Endothelial cell of umbilical vein (primary cell): ENCODE data around the gene AZU1. TPM values are rescaled to one million over a fixed set of nuclear protein-coding genes. Genes with fewer than 3 reads are reported as not detected.

Experiments used
- BruUV-seq: library from RNA; stranded (reverse); fragments of 400-500 nt; replicated peaks from 2 replicates; lab custom pipeline; 2021; lab: Mats Ljungman, UMichigan
- CTCF ChIA-PET: fragments of 300-600, 350-600 bp; sonication (Branson Sonifier 250); formaldehyde crosslinking; loops from one replicate; lab custom pipeline; 2021; ENCODE audit warnings: antibody characterized with exemption, inconsistent platforms; lab: Charles Lee
- POLR2A ChIA-PET: fragments of 300-600, 350-600 bp; sonication (Branson Sonifier 250); formaldehyde crosslinking; loops from one replicate; lab custom pipeline; 2021; ENCODE audit warnings: antibody characterized with exemption, inconsistent platforms; lab: Charles Lee
- DNase-seq: peaks from one replicate; pipeline ENCODE4 v3.0.0-alpha.2; 2011; ENCODE audit warnings: low read depth, low spot score
- FAIRE-seq: peaks from 2 replicates; lab custom pipeline; 2011; peaks lifted over from hg19 to GRCh38; lab: Jason Lieb, UNC
- H2AFZ ChIP-seq: 2 replicates; pipeline ENCODE4 v1.6.0; 2012; ENCODE audit warnings: low read depth, low read length, control low read depth, inconsistent platforms
- H3K27ac ChIP-seq: 2 replicates; pipeline ENCODE4 v1.5.1; 2011; ENCODE audit warnings: low read depth, mild to moderate bottlenecking, control low read depth, low read length, moderate library complexity; ENCODE audit not compliant: insufficient read depth
- H3K27me3 ChIP-seq, 2 experiments: 2 replicates each; pipeline versions ENCODE4 v1.6.0 to v1.6.1; 2011; ENCODE audit warnings: low read length in 2 of 2, mixed read lengths in 1 of 2; ENCODE audit not compliant: control insufficient read depth in 2 of 2, insufficient read depth in 2 of 2
- H3K36me3 ChIP-seq, 2 experiments: 2 replicates in 1 of 2; 3 replicates in 1 of 2; pipeline ENCODE4 v1.5.1; 2011; ENCODE audit warnings: low read length in 2 of 2, mild to moderate bottlenecking in 1 of 2, moderate library complexity in 1 of 2; ENCODE audit not compliant: control insufficient read depth in 2 of 2, insufficient read depth in 2 of 2; ENCODE audit errors: extremely low read depth in 1 of 2
- H3K4me1 ChIP-seq: 3 replicates; pipeline ENCODE4 v1.5.1; 2011; ENCODE audit warnings: mild to moderate bottlenecking, low read length; ENCODE audit not compliant: control insufficient read depth, insufficient read depth; ENCODE audit errors: extremely low read depth
- H3K4me2 ChIP-seq: 2 replicates; pipeline ENCODE4 v1.6.1; 2011; ENCODE audit warnings: low read length, control low read depth, mixed read lengths; ENCODE audit not compliant: insufficient read depth
- H3K4me3 ChIP-seq, 3 experiments: fragments of 200-600 bp in 1 of 3; sonication (generic), shearing (Covaris generic) in 1 of 3; replicated peaks in 1 of 3; 2 replicates each; pipeline ENCODE4 v1.5.1; 2011 to 2016; ENCODE audit warnings: control low read depth in 3 of 3, low read length in 3 of 3, mild to moderate bottlenecking in 2 of 3, inconsistent platforms in 1 of 3, low read depth in 1 of 3, moderate library complexity in 1 of 3; ENCODE audit not compliant: insufficient read depth in 1 of 3
- H3K79me2 ChIP-seq: 2 replicates; pipeline ENCODE4 v1.6.0; 2012; ENCODE audit warnings: low read length, inconsistent platforms; ENCODE audit not compliant: control insufficient read depth, insufficient read depth
- H3K9ac ChIP-seq: replicated peaks from 2 replicates; pipeline ENCODE3; 2011; ENCODE audit warnings: low read length, control low read depth; ENCODE audit not compliant: insufficient read depth; ENCODE audit errors: extremely low read depth
- H3K9me1 ChIP-seq: replicated peaks from 3 replicates; pipeline ENCODE4 v1.6.0; 2011; ENCODE audit warnings: mild to moderate bottlenecking, low read length; ENCODE audit not compliant: control insufficient read depth, insufficient read depth; ENCODE audit errors: extremely low read depth
- H3K9me3 ChIP-seq: replicated peaks from 2 replicates; pipeline ENCODE4 v1.5.1; 2012; ENCODE audit warnings: low read length, inconsistent platforms; ENCODE audit not compliant: control insufficient read depth, insufficient read depth
- H4K20me1 ChIP-seq: replicated peaks from 2 replicates; pipeline ENCODE3; 2011; ENCODE audit warnings: mild to moderate bottlenecking, low read length; ENCODE audit not compliant: control insufficient read depth, insufficient read depth; ENCODE audit errors: extremely low read depth
- EZH2 ChIP-seq: IDR thresholded peaks from 2 replicates; pipeline ENCODE4 v1.6.1; 2012; ENCODE audit warnings: borderline replicate concordance, low read depth, mild to moderate bottlenecking, moderate library complexity, low read length, inconsistent platforms; ENCODE audit not compliant: severe bottlenecking
- FOS ChIP-seq: IDR thresholded peaks from 2 replicates; pipeline ENCODE4 v1.6.1; 2011; ENCODE audit warnings: mild to moderate bottlenecking, low read length, moderate library complexity, borderline replicate concordance; ENCODE audit not compliant: insufficient read depth
- GATA2 ChIP-seq: IDR thresholded peaks from 2 replicates; pipeline ENCODE4 v1.7.0; 2011; ENCODE audit warnings: low read depth, mild to moderate bottlenecking, moderate library complexity, mixed read lengths, low read length; ENCODE audit not compliant: insufficient read length, insufficient read depth
- JUN ChIP-seq: IDR thresholded peaks from 2 replicates; pipeline ENCODE4 v1.6.1; 2011; ENCODE audit warnings: borderline replicate concordance, low read depth; ENCODE audit not compliant: insufficient read length, insufficient read depth
- MYC ChIP-seq: IDR thresholded peaks from one replicate; pipeline ENCODE4 v1.6.1; 2011; ENCODE audit warnings: mild to moderate bottlenecking, low read depth, low read length
- POLR2A ChIP-seq: IDR thresholded peaks from 2 replicates; pipeline ENCODE4 v1.6.1; 2012; ENCODE audit warnings: low read depth, mild to moderate bottlenecking, control low read depth, low read length
- POLR2AphosphoS5 ChIP-seq: IDR thresholded peaks from 2 replicates; pipeline ENCODE4 v1.6.1; 2012; ENCODE audit warnings: low read depth, mild to moderate bottlenecking, control low read depth, low read length, moderate library complexity; ENCODE audit not compliant: insufficient read depth
- dilution Hi-C: fragments of 300-500 bp; cut with MboI; formaldehyde crosslinking; loops from one replicate; pipeline ENCODE4 v1.15.0; 2019; ENCODE audit warnings: low sequenced_read_pairs; ENCODE audit not compliant: extremely low pct_ligation_motif_present
- intact Hi-C: fragments of 100-400 bp; cut with micrococcal nuclease; formaldehyde crosslinking; loops from one replicate; pipeline ENCODE4 v1.10.0; 2022
- polyA plus RNA-seq, 4 experiments: library from polyadenylated mRNA; depleted of rRNA in 3 of 4; stranded (reverse) in 3 of 4; unstranded in 1 of 4; fragments of >200 nt; gene quantifications; 2 replicates each; pipeline versions ENCODE4 v1.2.1 to v1.2.3, GENCODE V29; 2011 to 2012; ENCODE audit warnings: missing spikeins in 1 of 4
- total RNA-seq: library from RNA; stranded (reverse); gene quantifications from 2 replicates; pipeline ENCODE4 v1.2.3, GENCODE V29; 2021
- TF ChIP-seq, protein P1 (sequence below): IDR thresholded peaks from 2 replicates; pipeline ENCODE4 v1.6.1; 2011; ENCODE audit not compliant: insufficient read depth, insufficient read length
- TF ChIP-seq, protein P2 (sequence below), 2 donors: IDR thresholded peaks; 1 replicate in 1 of 2; 2 replicates in 1 of 2; pipeline ENCODE4 v1.5.1; 2011; ENCODE audit warnings: low read length in 2 of 2, mild to moderate bottlenecking in 2 of 2, moderate library complexity in 2 of 2, control low read depth in 1 of 2, inconsistent platforms in 1 of 2, low read depth in 1 of 2; ENCODE audit not compliant: insufficient read depth in 1 of 2; ENCODE audit errors: extremely low read depth in 1 of 2

Gene AZU1
- total and polyA plus RNA-seq, 2 donors (not counting 3 experiments of a cell fraction or from before 2014, with no cell fraction given): 0.12 TPM; not detected in 1

- Histone ChIP-seq H3K4me2 (no peak overlapping the region), H3K4me1 (peaks cover 35% of the 10 kb centered on the region), H3K27ac (no peak overlapping the region), H3K9ac (no peak overlapping the region), H3K27me3 (no peaks in the 10 kb centered on the region), H3K4me3 (no peak overlapping the region), H3K79me2 (peaks cover 98% of the 10 kb centered on the region), H4K20me1 (no peaks in the 10 kb centered on the region), H2AFZ (no peak overlapping the region), H3K9me1 (no peaks in the 10 kb centered on the region), H3K9me3 (no peaks in the 10 kb centered on the region), H3K36me3 (peaks cover 55 to 70% of the 10 kb centered on the region in 2 experiments)
- BruUV-seq: no TSS peak
- CTCF ChIA-PET: interaction anchor here (1.0 to 5.5 kb wide), 2 partner anchors 34 to 60 kb away, joined by 4 to 32 read pairs; no protein-coding TSS in a partner anchor
- dilution Hi-C loops: no loop called here
- FAIRE-seq (no peak), DNase-seq (no peak)
- intact Hi-C loops: no loop called here
- TF ChIP-seq FOS (no peak), EZH2 (no peak), POLR2A (no peak), JUN (no peak), POLR2AphosphoS5 (no peak), GATA2 (no peak), MYC (no peak)
- TF ChIP-seq, protein P1, sequence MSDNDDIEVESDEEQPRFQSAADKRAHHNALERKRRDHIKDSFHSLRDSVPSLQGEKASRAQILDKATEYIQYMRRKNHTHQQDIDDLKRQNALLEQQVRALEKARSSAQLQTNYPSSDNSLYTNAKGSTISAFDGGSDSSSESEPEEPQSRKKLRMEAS: no peak
- TF ChIP-seq, protein P2, sequence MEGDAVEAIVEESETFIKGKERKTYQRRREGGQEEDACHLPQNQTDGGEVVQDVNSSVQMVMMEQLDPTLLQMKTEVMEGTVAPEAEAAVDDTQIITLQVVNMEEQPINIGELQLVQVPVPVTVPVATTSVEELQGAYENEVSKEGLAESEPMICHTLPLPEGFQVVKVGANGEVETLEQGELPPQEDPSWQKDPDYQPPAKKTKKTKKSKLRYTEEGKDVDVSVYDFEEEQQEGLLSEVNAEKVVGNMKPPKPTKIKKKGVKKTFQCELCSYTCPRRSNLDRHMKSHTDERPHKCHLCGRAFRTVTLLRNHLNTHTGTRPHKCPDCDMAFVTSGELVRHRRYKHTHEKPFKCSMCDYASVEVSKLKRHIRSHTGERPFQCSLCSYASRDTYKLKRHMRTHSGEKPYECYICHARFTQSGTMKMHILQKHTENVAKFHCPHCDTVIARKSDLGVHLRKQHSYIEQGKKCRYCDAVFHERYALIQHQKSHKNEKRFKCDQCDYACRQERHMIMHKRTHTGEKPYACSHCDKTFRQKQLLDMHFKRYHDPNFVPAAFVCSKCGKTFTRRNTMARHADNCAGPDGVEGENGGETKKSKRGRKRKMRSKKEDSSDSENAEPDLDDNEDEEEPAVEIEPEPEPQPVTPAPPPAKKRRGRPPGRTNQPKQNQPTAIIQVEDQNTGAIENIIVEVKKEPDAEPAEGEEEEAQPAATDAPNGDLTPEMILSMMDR (IDR thresholded peaks at IDR 0.05; ENCODE audit: extremely low read depth in 1 of 2, insufficient read depth in 1 of 2, low read depth in 1 of 2, low read length in 2 of 2): no peak
- POLR2A ChIA-PET: no interaction called here
Measured at GRCh38 chr19:803686-804418, 23.8 kb upstream of the AZU1 start.
